GM18526 (cell line): ENCODE measurements around the gene PPARG.

ENCODE experiments used
- POLR2A ChIP-seq: IDR thresholded peaks from 3 replicates; pipeline ENCODE4 v1.6.1; 2011; ENCODE audit not compliant: insufficient read length; ENCODE audit errors: extremely low read depth

Gene PPARG

GRCh38 chr3:12300137-12300536, 11.3 kb downstream of the PPARG start:
- TF ChIP-seq POLR2A = no peak

GRCh38 chr3:12301031-12301430, 12.2 kb downstream of the PPARG start:
- TF ChIP-seq POLR2A = no peak

DNA sequence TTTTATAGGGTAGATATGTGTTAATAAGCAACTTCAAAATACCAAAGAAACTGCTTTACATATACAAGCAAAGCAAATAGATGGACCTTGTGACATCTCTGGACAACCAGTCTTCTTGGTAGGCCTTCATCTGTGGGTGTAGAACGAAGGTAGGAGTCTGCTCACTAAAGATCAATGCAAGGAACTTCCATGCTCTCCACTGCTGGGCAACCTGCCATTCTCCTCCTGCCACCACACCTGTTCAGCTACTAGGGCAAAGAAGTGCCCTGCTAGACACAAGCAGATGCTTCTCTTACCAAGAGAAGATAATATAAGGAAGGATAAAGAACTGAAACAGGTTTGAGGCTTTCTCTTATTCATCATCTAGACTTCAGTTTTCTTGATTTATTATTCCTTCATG, 12.6 kb downstream of the PPARG start:
- no peak for TF ChIP-seq POLR2A

DNA sequence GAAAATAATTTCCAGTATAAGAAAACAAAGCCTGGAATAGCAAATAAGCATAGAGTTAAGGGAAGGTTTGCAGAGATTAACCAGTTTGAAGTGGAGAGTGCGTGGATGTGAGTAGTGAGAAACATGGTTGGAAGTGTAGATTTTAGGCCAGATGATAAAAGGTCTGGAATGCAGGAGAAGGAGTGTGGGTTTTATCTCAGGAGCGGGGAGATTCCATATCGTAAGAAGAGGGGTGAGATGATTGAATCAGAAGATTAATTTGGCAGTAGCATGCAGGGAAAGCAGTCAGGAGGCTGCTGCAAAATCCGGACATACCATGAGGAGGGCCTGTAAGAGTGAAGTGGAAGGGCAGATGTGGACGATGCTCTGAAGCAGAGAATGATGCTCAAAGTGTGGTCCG, 13.7 kb downstream of the PPARG start:
- TF ChIP-seq POLR2A = no peak

DNA sequence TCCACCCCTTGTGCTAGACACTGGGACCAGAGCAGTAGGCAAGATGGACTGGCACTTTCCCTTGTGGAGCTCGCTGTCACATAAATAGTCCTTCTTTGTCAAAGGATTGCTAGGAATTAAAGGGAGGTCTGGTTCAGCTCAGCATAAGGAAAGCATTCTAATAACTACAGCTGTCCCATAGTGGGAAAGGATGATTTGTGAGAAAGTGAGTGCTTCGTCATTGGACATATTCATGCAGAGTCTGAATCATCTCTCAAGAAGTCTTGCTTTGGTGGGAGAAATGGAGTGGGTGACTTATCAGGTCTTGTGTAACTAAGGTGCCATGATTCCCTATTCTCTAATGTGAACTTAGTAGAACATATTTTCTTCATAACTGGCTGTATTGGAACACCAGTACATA, 14.7 kb downstream of the PPARG start:
- TF ChIP-seq POLR2A = no peak

- TF ChIP-seq POLR2A = no peak
Measured at GRCh38 chr3:12303993-12304392, 15.1 kb downstream of the PPARG start.

- no peak for TF ChIP-seq POLR2A
Measured at GRCh38 chr3:12307136-12307535, 18.3 kb downstream of the PPARG start.

GRCh38 chr3:12308517-12308916, 19.6 kb downstream of the PPARG start:
- TF ChIP-seq POLR2A = no peak

- no peak for TF ChIP-seq POLR2A
Measured at GRCh38 chr3:12309716-12310115, 20.8 kb downstream of the PPARG start.

GRCh38 chr3:12312010-12312409, 23.1 kb downstream of the PPARG start:
- no peak for TF ChIP-seq POLR2A

DNA sequence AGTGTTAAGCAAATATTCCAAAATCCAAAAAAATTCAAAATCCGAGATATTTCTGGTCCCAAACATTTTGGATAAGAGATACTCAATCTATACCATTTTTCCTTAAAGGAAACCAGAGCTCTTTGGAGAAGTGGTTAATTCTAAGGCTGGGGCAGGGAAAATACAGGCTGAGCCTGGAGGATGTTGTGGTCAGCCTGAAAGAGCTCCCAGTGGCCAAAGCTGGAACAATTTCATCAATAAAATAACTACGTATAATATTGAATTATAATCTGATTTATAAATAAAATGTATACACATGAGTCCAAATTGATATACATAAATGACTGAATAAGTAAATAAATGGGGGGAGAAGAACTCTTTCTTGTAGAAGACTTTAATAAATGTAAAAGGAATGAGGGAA, 24.6 kb downstream of the PPARG start:
- no peak for TF ChIP-seq POLR2A

DNA sequence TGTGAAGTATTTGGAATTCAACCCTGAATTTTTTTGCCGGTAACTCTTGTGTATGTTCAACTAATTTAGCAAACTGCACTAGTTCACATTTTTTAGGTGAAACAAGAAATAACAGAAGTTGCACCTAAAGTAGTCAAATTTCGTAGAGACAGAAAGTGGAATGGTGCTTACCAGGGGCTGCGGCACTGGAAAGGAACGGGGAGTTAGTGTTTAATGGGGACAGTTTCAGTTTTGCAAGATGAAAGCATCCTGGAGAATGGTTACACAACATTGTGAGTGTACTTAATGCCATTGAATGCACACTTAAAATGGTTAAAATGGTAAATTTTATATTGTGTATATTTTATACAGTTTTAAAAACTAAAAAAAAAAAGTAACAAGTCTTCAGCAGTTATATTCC, 27.4 kb downstream of the PPARG start:
- TF ChIP-seq POLR2A = no peak

DNA sequence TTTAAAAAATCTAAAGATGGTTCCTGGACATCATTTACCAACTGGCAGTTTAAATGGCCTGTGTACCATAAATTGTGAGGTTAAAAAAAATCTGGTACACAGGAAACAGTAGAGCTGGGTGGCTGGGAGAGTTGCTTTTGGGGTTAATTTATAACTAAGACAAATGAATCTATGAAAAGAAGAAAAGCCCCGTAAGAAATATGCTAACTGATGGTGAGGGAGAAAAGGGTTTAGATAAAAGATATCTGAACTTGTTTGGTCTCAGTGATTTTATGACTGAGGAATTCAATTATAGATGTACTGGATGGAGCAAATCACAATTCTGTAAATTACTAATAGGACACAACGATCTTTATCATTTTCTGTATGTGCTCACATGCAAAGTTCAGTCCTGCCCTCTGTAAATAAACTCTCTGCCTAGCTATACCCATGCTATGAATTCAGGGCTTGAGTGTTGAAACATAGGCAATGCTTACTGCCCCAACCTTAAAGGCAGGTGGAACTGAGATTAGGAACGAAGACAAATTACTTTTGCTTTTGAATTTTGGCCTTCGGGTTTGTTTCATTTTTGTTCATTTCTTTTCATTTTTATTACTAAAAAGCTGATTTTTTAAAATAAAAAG, 28.0 kb downstream of the PPARG start:
- no peak for TF ChIP-seq POLR2A

- TF ChIP-seq POLR2A = no peak
Measured at GRCh38 chr3:12317914-12318313, 29.0 kb downstream of the PPARG start.

DNA sequence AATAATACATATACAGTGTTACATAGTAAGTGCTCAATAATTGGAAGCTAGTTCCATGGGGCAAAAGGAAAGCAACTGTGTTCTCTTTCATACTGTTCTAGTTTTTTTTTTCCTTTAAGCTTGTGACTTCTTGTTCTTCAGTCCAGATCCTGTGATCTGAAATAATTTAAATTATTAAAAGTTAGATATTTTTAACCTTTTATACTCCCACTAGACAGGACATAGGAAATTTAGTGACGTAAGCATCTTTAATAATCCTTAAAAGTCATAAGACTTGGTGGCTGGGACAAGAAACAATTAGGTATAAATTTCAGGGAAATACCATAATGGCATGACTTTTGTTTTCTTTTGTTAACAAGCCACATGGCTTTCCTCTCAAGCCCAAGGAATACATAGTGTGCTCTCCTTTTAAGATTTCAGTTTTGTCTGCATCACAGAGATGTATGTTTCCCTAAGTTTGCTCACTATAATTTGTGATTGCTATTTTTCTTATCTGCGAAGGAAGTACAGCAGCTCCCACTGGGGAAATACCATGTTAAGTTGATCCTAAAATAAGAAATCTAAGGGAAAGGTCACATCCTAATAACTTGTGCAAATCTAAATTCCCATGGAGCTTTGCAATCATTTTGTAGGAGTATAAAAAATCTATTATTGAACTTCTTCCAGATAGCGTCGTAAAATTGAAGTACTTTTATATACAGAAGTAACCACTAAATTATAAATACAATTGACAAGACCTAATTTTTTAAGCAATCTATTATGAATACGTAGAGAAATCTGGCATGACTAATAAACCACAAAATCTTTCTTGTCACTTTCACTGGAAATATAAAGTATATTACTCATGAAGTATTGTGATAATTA, 30.1 kb downstream of the PPARG start:
- TF ChIP-seq POLR2A = no peak

DNA sequence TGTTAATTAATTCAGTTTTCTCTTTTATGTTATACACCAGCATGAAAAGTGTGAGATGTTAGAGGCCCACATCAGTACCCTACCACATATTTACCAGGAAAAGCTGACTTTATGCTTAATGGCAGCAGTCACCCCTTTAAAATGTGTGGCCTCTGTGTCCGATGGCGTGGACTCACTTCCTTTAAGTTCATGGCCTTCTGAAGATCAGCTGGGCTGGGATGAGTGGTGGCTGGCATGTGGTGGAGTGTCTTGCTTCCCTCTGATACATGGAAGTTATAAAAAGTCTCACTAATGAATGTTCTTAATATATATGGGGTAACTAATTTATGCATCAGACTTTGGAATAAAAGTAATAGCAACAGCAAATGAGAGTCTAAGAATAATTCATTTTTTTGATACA, 32.1 kb downstream of the PPARG start:
- TF ChIP-seq POLR2A = no peak

- no peak for TF ChIP-seq POLR2A
Measured at GRCh38 chr3:12323237-12323636, 34.4 kb downstream of the PPARG start.
